Dendritic cell treated with granulocyte-macrophage colony-stimulating factor and Interleukin-4, amounts not matched to agents 40 ng/mL and 50 ng/mL, for 4 days (primary cell): Measurements from ENCODE around the gene LRRC39.
"Not testable (repeated sequence)": the region's sequence is repeated elsewhere in the genome, so short reads cannot be mapped to it uniquely, and the experiment has no call there.

Experiments
- H3K27ac Mint-ChIP-seq: one replicate; pipeline ENCODE4 v1.8.0; 2022; ENCODE audit warnings: mild to moderate bottlenecking, mixed read lengths
- H3K27me3 Mint-ChIP-seq: one replicate; pipeline ENCODE4 v1.8.0; 2022; ENCODE audit warnings: mild to moderate bottlenecking, mixed read lengths
- H3K36me3 Mint-ChIP-seq: one replicate; pipeline ENCODE4 v1.8.0; 2022; ENCODE audit warnings: low read depth, mixed read lengths
- H3K4me1 Mint-ChIP-seq: one replicate; pipeline ENCODE4 v1.8.0; 2022; ENCODE audit warnings: low read depth, mixed read lengths
- H3K4me3 Mint-ChIP-seq: one replicate; pipeline ENCODE4 v1.8.0; 2022; ENCODE audit warnings: mild to moderate bottlenecking, moderate library complexity, mixed read lengths
- H3K9me3 Mint-ChIP-seq: one replicate; pipeline ENCODE4 v1.8.0; 2022; ENCODE audit warnings: mixed read lengths
- intact Hi-C: fragments of 100-400 bp; cut with micrococcal nuclease; formaldehyde crosslinking; loops from one replicate; pipeline ENCODE4 v1.15.0; 2022

Gene LRRC39

DNA sequence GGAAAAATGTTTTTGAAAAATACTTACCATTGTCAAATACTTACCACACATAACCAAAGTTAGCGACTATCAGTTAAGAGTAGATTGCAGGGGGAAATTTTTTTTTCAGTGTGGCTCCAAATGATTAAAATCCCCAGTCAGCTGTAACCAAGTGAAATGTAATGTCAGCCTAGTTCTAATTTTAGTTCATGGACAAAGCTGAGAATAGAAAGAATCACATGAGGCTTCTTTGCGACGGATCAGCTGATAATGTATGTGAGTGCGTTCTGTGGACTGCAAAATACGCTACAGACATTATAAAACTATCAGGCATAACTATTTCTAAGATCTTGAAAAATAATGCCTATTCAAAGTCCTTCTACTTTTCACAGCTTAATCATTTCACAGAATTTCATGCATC is at the start of gene LRRC39:
Gene LRRC39, minus strand, starts transcription at position 166 of the 400 bp plus-strand sequence. CDS start 9,740 bp downstream, outside the sequence.
- Mint-ChIP-seq H3K4me1 (no peaks in the 10 kb centered on the region), H3K4me3 (no peak within 1 kb of the TSS), H3K27ac (no peak within 1 kb of the TSS), H3K27me3 (no peaks in the 10 kb centered on the region), H3K36me3 (no peaks in the 10 kb centered on the region), H3K9me3 (no peaks in the 10 kb centered on the region)
- intact Hi-C loops: no loop called here

DNA sequence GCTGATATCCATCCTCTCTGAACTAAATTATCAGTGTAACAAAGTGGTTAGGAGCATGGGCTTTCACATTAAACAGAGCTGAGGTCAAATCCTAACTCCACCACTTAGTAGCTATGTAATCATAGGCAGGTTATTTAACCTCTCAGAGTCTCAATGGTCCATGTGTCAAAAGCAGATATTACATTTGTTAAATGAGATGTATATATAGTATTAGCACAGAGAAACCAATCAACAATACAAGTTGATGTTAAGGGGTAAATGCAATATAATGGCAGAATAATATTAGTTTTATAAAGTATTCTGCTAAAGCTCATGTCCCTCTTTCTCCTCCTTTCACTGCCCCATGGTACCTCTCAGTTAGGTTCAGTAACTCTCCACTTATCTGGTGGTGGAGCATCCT is 44.4 kb upstream of the LRRC39 start:
- no peaks in the 10 kb centered on the region for H3K9me3 Mint-ChIP-seq
- H3K36me3 Mint-ChIP-seq: peaks cover 20% of the 10 kb centered on the region
- intact Hi-C loops: no loop called here
- H3K27me3 Mint-ChIP-seq: no peaks in the 10 kb centered on the region
- H3K4me3 Mint-ChIP-seq: no peak overlapping the region
- no peaks in the 10 kb centered on the region for H3K4me1 Mint-ChIP-seq
- H3K27ac Mint-ChIP-seq: no peak overlapping the region

DNA sequence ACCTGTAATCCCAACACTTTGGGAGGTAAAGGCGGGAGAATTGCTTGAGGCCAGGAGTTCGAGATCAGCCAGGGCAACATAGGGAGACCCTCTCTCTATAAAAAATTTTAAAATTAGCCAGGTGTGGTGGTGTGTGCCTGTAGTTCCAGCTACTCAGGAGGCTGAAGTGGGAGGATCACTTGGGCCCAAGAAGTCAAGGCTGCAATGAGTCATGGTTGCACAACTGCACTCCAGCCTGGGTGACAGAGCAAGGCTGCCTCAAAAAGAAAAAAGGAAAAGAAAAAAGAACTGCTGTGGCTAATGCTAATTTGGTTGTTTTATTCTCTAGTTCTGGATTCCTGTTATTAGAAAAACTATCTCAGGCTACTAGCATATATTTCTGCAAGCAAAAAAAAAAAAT is 41.8 kb upstream of the LRRC39 start:
- H3K27ac Mint-ChIP-seq: no peak overlapping the region
- H3K27me3 Mint-ChIP-seq: no peaks in the 10 kb centered on the region
- no peaks in the 10 kb centered on the region for H3K4me1 Mint-ChIP-seq
- intact Hi-C loops: no loop called here
- peaks cover 31% of the 10 kb centered on the region for H3K36me3 Mint-ChIP-seq
- no peaks in the 10 kb centered on the region for H3K9me3 Mint-ChIP-seq
- H3K4me3 Mint-ChIP-seq: no peak overlapping the region

DNA sequence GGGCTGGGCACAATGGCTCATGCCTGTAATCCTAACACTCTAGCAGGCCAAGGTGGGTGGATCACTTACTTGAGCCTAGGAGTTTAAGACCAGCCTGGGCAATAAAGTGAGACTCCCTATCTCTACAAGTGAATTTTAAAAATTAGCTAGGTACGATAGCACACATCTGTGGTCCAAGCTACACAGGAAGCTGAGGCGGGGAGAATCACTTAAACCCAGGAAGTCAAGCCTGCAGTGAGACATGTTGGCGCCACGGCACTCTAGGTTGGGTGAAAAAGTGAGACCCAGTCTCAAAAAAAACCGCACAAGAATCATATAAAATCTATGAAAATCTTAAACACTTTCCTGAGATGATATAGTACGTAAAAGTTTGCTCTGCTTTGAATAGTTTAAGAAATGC is 41.4 kb upstream of the LRRC39 start:
- no peaks in the 10 kb centered on the region for H3K27me3 Mint-ChIP-seq
- no peak overlapping the region for H3K27ac Mint-ChIP-seq
- intact Hi-C loops: no loop called here
- H3K9me3 Mint-ChIP-seq: no peaks in the 10 kb centered on the region
- no peak overlapping the region for H3K4me3 Mint-ChIP-seq
- H3K36me3 Mint-ChIP-seq: peaks cover 35% of the 10 kb centered on the region
- no peaks in the 10 kb centered on the region for H3K4me1 Mint-ChIP-seq

DNA sequence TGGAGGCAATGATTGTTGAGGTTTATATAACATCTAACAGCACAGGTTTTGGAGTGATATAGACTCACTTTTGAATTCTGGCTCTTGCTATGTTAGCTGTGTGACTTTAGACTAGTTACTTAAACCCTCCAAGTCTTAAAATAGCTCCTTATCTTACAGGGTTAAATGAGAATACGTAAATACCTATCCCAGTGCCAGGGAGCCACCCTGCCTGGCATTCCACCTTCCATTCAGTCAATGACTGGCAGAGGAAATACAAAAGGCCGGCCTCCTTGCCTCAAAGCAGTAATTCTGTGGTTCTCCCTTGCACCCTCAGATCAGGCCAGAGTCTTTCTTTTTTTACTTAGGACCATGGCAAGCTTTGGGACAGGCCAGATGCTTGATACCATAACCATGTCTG is 39.8 kb upstream of the LRRC39 start:
- H3K4me1 Mint-ChIP-seq: no peaks in the 10 kb centered on the region
- intact Hi-C loops: no loop called here
- no peaks in the 10 kb centered on the region for H3K27me3 Mint-ChIP-seq
- H3K4me3 Mint-ChIP-seq: no peak overlapping the region
- H3K36me3 Mint-ChIP-seq: peaks cover 51% of the 10 kb centered on the region
- no peaks in the 10 kb centered on the region for H3K9me3 Mint-ChIP-seq
- no peak overlapping the region for H3K27ac Mint-ChIP-seq

DNA sequence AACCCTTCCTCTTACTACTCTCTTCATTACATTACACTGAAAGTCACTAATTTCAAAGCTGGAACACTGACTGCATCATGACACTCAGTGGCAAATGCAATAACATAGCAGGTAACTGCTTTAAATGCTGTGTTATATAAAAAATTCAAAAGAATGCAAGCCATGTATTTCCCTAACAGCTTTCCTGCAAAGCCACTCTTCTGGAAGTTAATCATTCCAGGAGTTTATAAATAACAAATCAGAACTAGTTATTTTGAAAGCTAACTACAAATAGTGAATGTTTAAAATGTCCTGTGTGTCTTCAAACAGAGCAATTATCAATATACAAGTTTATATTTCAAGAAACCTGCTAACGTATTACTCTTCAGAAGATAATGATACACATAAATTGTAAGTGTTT is 37.0 kb upstream of the LRRC39 start:
- Mint-ChIP-seq H3K4me1 (no peaks in the 10 kb centered on the region), H3K9me3 (no peaks in the 10 kb centered on the region), H3K27me3 (no peaks in the 10 kb centered on the region), H3K4me3 (no peak overlapping the region), H3K27ac (no peak overlapping the region), H3K36me3 (peaks cover 72% of the 10 kb centered on the region)
- intact Hi-C loops: no loop called here

DNA sequence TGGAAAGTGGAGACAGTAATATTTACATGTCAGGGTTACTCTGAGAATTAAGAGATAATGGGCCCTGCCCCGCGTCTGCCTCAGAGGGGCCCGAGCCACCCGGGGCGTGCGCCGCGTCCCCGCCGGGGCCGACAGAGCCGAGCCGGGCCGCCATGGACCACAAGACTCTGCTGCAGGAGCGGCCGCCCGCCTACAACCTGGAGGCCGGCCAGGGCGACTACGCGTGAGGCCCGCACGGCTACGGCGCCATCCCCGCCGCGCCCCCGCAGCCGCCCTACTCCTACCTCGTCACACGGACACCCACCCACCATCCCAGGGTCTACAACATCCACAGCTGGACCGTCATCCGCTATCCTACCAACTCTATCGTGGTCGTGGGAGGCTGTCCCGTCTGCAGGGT is 35.1 kb upstream of the LRRC39 start:
- H3K36me3 Mint-ChIP-seq: peaks cover 76% of the 10 kb centered on the region
- no peak overlapping the region for H3K27ac Mint-ChIP-seq
- H3K4me3 Mint-ChIP-seq: no peak overlapping the region
- no peaks in the 10 kb centered on the region for H3K9me3 Mint-ChIP-seq
- H3K4me1 Mint-ChIP-seq: no peaks in the 10 kb centered on the region
- no peaks in the 10 kb centered on the region for H3K27me3 Mint-ChIP-seq
- intact Hi-C loops: no loop called here

DNA sequence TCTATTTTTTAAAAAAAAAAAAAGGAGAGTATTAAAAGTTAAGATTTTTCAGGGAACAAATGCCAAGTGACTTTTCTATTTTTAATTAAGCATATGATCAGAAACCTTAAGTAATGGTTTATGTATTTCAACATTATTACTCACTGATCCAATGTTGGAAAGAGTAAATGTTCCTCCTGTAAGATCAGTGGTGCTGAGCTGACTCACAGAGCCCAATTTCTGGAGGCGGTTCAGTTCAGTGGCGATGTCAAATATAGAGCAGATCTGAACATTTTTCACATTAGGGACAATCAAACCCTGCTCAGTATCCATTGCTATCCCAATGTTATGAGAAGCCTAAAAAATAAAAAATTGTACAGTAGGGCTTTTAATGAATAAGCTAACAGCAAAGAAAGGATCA is 28.2 kb upstream of the LRRC39 start:
- intact Hi-C loops: no loop called here
- peaks cover 79% of the 10 kb centered on the region for H3K36me3 Mint-ChIP-seq
- H3K9me3 Mint-ChIP-seq: peaks cover 13% of the 10 kb centered on the region
- no peak overlapping the region for H3K27ac Mint-ChIP-seq
- no peak overlapping the region for H3K4me3 Mint-ChIP-seq
- H3K27me3 Mint-ChIP-seq: no peaks in the 10 kb centered on the region
- no peaks in the 10 kb centered on the region for H3K4me1 Mint-ChIP-seq

DNA sequence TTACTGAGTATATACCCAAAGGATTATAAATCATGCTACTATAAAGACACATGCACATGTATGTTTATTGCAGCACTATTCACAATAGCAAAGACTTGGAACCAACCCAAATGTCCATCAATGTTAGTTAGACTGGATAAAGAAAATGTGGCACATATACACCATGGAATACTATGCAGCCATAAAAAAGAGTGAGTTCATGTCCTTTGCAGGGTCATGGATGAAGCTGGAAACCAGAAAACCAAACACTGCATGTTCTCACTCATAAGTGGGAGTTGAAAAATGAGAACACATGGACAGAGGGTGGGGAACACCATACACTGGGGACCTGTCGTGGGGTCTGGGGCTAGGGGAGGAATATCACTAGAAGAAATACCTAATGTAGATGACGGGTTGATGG is 27.5 kb upstream of the LRRC39 start:
- intact Hi-C loops, H3K27me3 Mint-ChIP-seq, H3K27ac Mint-ChIP-seq, H3K4me1 Mint-ChIP-seq, H3K4me3 Mint-ChIP-seq: not testable (repeated sequence)
- H3K36me3 Mint-ChIP-seq: peaks cover 81% of the 10 kb centered on the region
- H3K9me3 Mint-ChIP-seq: peaks cover 13% of the 10 kb centered on the region

DNA sequence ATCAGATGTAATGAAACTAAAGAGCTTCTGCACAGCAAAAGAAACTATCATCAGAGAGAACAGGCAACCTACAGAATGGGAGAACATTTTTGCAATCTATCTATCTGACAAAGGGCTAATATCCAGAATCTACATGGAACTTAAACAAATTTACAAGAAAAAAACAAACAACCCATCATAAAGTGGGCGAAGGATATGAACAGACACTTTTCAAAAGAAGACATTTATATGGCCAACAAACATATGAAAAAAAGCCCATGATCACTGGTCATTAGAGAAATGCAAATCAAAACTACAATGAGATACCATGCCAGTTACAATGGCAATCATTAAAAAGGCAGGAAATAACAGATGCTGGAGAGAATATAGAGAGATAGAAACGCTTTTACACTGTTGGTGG is 27.0 kb upstream of the LRRC39 start:
- H3K27ac Mint-ChIP-seq, H3K27me3 Mint-ChIP-seq, H3K4me3 Mint-ChIP-seq, H3K4me1 Mint-ChIP-seq, intact Hi-C loops: not testable (repeated sequence)
- Mint-ChIP-seq H3K9me3 (peaks cover 13% of the 10 kb centered on the region), H3K36me3 (peaks cover 86% of the 10 kb centered on the region)

DNA sequence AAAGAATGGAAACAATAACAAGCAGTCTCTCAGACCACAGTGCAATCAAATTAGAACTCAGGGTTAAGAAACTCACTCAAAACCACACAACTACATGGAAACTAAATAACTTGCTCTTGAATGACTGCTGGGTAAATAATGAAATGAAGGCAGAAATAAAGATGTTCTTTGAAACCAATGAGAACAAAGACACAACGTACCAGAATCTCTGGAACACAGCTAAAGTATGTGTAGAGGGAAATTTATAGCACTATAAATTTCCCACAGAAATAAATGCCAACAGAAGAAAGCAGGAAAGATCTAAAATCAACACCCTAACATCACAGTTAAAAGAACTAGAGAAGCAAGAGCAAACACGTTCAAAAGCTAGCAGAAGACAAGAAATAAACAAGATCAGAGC is 24.6 kb upstream of the LRRC39 start:
- H3K4me1 Mint-ChIP-seq, intact Hi-C loops, H3K4me3 Mint-ChIP-seq, H3K27ac Mint-ChIP-seq, H3K27me3 Mint-ChIP-seq: not testable (repeated sequence)
- Mint-ChIP-seq H3K36me3 (peaks cover 87% of the 10 kb centered on the region), H3K9me3 (peaks cover 13% of the 10 kb centered on the region)

DNA sequence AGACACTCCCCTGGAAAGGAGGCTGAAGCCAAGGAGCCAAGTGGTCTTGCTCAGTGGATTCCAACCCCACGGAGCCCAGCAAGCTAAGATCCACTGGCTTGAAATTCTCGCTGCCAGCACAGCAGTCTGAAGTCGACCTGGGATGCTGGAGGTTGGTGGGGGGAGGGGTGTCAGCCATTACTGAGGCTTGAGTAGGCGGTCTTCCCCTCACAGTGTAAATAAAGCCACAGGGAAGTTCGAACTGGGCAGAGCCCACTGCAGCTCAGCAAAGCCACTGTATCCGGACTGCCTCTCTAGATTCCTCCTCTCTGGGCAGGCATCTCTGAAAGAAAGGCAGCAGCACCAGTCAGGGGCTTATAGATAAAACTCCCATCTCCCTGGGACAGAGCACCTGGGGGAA is 22.0 kb upstream of the LRRC39 start:
- H3K9me3 Mint-ChIP-seq, H3K4me3 Mint-ChIP-seq, H3K27ac Mint-ChIP-seq, H3K27me3 Mint-ChIP-seq, intact Hi-C loops, H3K4me1 Mint-ChIP-seq: not testable (repeated sequence)
- H3K36me3 Mint-ChIP-seq: peaks cover 88% of the 10 kb centered on the region

DNA sequence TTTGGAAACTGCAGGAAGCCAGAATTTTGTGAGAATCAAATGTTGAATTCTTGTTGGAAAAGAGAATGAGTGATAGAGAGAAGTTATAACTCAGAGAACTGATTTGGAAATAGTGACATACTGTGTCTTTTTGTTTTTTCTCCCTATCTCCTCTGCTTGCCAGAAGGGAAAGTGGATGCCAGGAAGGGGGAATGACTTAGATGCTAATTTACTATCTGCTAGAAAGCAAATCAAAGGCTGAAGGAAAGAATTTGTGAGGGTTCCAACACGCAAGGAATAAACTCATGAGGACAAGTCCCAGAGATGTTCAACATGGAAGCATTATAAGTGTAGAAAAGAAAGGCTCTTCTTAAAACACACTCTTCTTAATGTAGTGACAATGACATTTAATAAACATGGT is 20.5 kb upstream of the LRRC39 start:
- Mint-ChIP-seq H3K9me3 (no peaks in the 10 kb centered on the region), H3K36me3 (peaks cover 74% of the 10 kb centered on the region), H3K27me3 (no peaks in the 10 kb centered on the region), H3K4me3 (no peak overlapping the region), H3K4me1 (no peaks in the 10 kb centered on the region), H3K27ac (no peak overlapping the region)
- intact Hi-C loops: no loop called here

DNA sequence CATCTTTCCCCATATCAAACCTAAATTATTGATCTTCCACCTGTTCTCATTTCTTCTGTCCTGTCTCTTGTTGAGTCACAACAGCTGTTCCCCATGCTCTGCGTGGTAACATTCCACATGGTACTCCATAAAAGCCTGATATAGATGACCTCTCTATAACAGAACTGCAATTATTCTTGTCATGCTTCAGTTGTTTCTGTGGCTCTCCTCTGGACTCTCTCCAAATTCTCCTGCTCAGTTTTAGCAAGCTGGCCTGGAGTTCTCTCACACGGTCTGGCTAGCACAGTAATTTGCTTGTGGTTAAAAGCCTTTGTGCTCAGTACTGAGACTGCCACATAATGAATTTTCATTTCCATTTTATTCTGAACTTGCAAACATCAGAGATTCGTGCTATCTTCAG is 10.6 kb upstream of the LRRC39 start:
- Mint-ChIP-seq H3K27me3 (no peaks in the 10 kb centered on the region), H3K4me1 (no peaks in the 10 kb centered on the region), H3K36me3 (peaks cover 20% of the 10 kb centered on the region), H3K27ac (no peak overlapping the region), H3K4me3 (no peak overlapping the region), H3K9me3 (no peaks in the 10 kb centered on the region)
- intact Hi-C loops: loop anchor here (5.0 kb wide), 1 partner anchor 36 kb away; no protein-coding TSS in a partner anchor

DNA sequence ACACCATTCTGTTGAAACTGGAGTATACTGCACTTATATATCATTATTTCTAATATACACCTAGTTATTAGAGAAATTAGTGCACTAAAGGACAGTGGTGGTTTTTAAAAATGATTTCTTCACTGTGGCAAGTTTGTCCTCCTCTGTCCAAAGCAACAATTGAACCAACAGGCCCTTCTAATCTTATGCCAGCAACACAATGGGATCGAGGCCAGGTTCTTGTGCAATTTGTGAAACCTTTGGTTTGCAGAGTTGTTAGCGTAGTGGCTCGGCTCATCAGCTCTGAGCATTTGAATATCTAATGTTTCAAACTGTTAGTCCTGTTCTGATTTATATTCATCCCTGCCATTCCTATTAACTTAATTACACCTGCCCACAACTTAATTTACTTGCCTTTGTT is 9.9 kb upstream of the LRRC39 start:
- no peaks in the 10 kb centered on the region for H3K4me1 Mint-ChIP-seq
- H3K9me3 Mint-ChIP-seq: no peaks in the 10 kb centered on the region
- no peak overlapping the region for H3K4me3 Mint-ChIP-seq
- no peaks in the 10 kb centered on the region for H3K27me3 Mint-ChIP-seq
- no peak overlapping the region for H3K27ac Mint-ChIP-seq
- intact Hi-C loops: loop anchor here (5.0 kb wide), 1 partner anchor 36 kb away; no protein-coding TSS in a partner anchor
- H3K36me3 Mint-ChIP-seq: peaks cover 20% of the 10 kb centered on the region
